Progenitor cell of endocrine pancreas (in vitro differentiated cells): Measurements from ENCODE around the gene SAMD7. TPM values are rescaled to one million over a fixed set of nuclear protein-coding genes. Genes with fewer than 3 reads are reported as not detected.

Experiments used
- DNase-seq: peaks from one replicate; pipeline ENCODE4 v3.0.0; 2021; ENCODE audit warnings: low spot score; ENCODE audit not compliant: unreplicated experiment
- H3K27ac Mint-ChIP-seq: 2 replicates; pipeline ENCODE4 v1.8.0; 2021; ENCODE audit warnings: mild to moderate bottlenecking, moderate library complexity, mixed read lengths
- H3K27me3 Mint-ChIP-seq: 2 replicates; pipeline ENCODE4 v1.8.0; 2021; ENCODE audit warnings: mixed read lengths
- H3K36me3 Mint-ChIP-seq: 2 replicates; pipeline ENCODE4 v1.8.0; 2022; ENCODE audit warnings: mixed read lengths; ENCODE audit not compliant: insufficient read depth
- H3K4me1 Mint-ChIP-seq: 2 replicates; pipeline ENCODE4 v1.8.0; 2021; ENCODE audit warnings: low read depth, mixed read lengths
- H3K4me3 Mint-ChIP-seq: 2 replicates; pipeline ENCODE4 v1.8.0; 2021; ENCODE audit warnings: low read depth, mild to moderate bottlenecking, moderate library complexity, mixed read lengths
- H3K9me3 Mint-ChIP-seq: 2 replicates; pipeline ENCODE4 v1.8.0; 2021; ENCODE audit warnings: low read depth, mixed read lengths
- CTCF ChIP-seq: fragments of 200-600 bp; sonication (generic); IDR thresholded peaks from one replicate; pipeline ENCODE4 v1.5.0; 2021; ENCODE audit warnings: antibody characterized with exemption, mild to moderate bottlenecking; ENCODE audit not compliant: unreplicated experiment
- total RNA-seq: library from RNA; stranded (reverse); gene quantifications from 2 replicates; pipeline ENCODE4 v1.2.1, GENCODE V29; 2021

SAMD7 gene
- total RNA-seq, 1 donor from 2014 or later = not detected

DNA sequence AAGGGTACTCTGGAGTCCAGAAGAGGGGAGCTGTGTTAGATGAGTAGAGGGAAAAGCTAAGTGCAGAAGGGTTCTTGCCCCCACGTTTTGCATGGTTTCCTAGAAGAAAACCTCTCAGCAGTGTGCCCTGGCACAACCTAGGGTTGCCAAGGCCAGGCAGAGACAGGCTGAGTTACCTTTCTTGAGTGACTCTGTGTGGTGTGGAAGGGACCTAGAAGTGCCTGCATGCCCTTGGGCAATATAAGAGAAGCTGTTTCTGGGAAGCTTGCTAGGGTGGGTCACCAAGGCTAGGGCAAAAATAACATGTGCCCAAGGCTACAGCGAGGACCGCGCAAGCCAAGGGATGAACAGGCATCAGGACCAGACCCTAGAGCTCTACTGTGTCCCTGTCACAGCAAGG, 3.4 kb upstream of the SAMD7 start:
- Mint-ChIP-seq H3K27ac (no peak overlapping the region), H3K27me3 (peaks cover 12% of the 10 kb centered on the region)

GRCh38 chr3:169913323-169913722, 2.0 kb downstream of the SAMD7 start:
- no peak overlapping the region for H3K4me3 Mint-ChIP-seq
- H3K9me3 Mint-ChIP-seq = no peaks in the 10 kb centered on the region
- H3K27ac Mint-ChIP-seq = no peak overlapping the region
- H3K36me3 Mint-ChIP-seq = no peaks in the 10 kb centered on the region
- no peak for DNase-seq
- no peak for TF ChIP-seq CTCF
- no peaks in the 10 kb centered on the region for H3K4me1 Mint-ChIP-seq
- H3K27me3 Mint-ChIP-seq = no peaks in the 10 kb centered on the region

More for the DNA sequence above, 3.4 kb upstream of the SAMD7 start:
- H3K9me3 Mint-ChIP-seq = peaks cover 10% of the 10 kb centered on the region
- no peaks in the 10 kb centered on the region for H3K36me3 Mint-ChIP-seq
- H3K4me3 Mint-ChIP-seq = no peak overlapping the region
- DNase-seq = no peak
- H3K4me1 Mint-ChIP-seq = peaks cover 4% of the 10 kb centered on the region
- TF ChIP-seq CTCF = no peak

DNA sequence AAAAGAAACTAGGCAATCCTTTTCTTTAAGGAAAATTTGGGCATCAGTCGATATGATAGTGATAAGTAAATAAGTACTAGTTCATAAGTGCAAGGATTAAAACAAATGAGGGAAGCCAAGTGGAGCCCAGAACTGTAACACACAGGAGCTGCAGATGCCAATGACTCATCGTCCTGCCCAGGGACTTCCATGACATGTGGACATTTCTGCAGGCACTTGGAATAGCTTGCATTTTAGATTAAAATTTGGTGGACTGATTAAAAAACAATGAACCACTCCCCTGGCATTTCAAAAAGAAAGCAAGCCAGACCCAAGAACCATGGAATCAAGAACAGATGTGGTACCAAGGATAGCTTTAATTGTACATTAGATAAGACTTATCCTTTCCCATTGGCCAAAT, 2.9 kb downstream of the SAMD7 start:
- Mint-ChIP-seq H3K36me3 (no peaks in the 10 kb centered on the region), H3K4me3 (no peak overlapping the region), H3K27ac (no peak overlapping the region)

DNA sequence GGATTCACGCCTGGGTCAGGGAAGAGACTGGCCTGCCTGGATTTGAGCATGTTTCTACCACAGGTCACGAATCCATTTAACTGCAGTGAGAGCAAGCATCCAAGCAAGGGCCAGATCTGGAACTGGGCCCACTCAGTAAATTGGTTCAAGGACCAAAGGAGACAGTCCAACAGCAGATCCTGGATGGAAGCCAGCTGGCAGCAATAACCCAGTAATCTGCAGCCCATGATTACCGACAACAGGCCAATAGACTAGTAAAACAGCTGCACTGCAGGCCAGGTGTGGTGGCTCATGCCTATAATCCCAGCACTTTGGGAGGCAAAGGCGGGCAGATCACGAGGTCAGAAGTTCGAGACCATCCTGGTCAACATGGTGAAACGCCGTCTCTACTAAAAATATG, 11.8 kb downstream of the SAMD7 start:
- DNase-seq = no peak
- Mint-ChIP-seq H3K4me1 (no peaks in the 10 kb centered on the region), H3K4me3 (no peak overlapping the region), H3K9me3 (no peaks in the 10 kb centered on the region), H3K27me3 (no peaks in the 10 kb centered on the region), H3K27ac (no peak overlapping the region), H3K36me3 (no peaks in the 10 kb centered on the region)
- no peak for TF ChIP-seq CTCF

More for the DNA sequence above, 2.9 kb downstream of the SAMD7 start:
- DNase-seq = no peak
- Mint-ChIP-seq H3K9me3 (no peaks in the 10 kb centered on the region), H3K27me3 (no peaks in the 10 kb centered on the region), H3K4me1 (no peaks in the 10 kb centered on the region)
- no peak for TF ChIP-seq CTCF

- Mint-ChIP-seq H3K4me3 (no peak overlapping the region), H3K9me3 (no peaks in the 10 kb centered on the region), H3K4me1 (no peaks in the 10 kb centered on the region), H3K36me3 (no peaks in the 10 kb centered on the region), H3K27ac (no peak overlapping the region), H3K27me3 (no peaks in the 10 kb centered on the region)
- DNase-seq = no peak
- TF ChIP-seq CTCF = no peak
Observed at GRCh38 chr3:169923831-169924230, 12.5 kb downstream of the SAMD7 start.
